Osteocyte (in vitro differentiated cells): ENCODE results near the gene LPIN1. TPM values are rescaled to one million over a fixed set of nuclear protein-coding genes. Genes with fewer than 3 reads are reported as not detected.

Experiments used
- DNase-seq: peaks from one replicate; pipeline ENCODE4 v3.0.0; 2021; ENCODE audit warnings: mixed read lengths; ENCODE audit not compliant: unreplicated experiment; ENCODE audit errors: extremely low spot score
- H3K27ac Mint-ChIP-seq: one replicate; pipeline ENCODE4 v1.8.0; 2021; ENCODE audit warnings: mild to moderate bottlenecking, mixed read lengths; ENCODE audit not compliant: unreplicated experiment
- H3K27me3 Mint-ChIP-seq: one replicate; pipeline ENCODE4 v1.8.0; 2021; ENCODE audit warnings: mixed read lengths; ENCODE audit not compliant: unreplicated experiment
- H3K36me3 Mint-ChIP-seq: one replicate; pipeline ENCODE4 v1.8.0; 2021; ENCODE audit warnings: mixed read lengths; ENCODE audit not compliant: unreplicated experiment
- H3K4me1 Mint-ChIP-seq: one replicate; pipeline ENCODE4 v1.8.0; 2021; ENCODE audit warnings: mixed read lengths; ENCODE audit not compliant: unreplicated experiment
- H3K4me3 Mint-ChIP-seq: one replicate; pipeline ENCODE4 v1.8.0; 2021; ENCODE audit warnings: mild to moderate bottlenecking, moderate library complexity, mixed read lengths; ENCODE audit not compliant: unreplicated experiment
- H3K9me3 Mint-ChIP-seq: one replicate; pipeline ENCODE4 v1.8.0; 2021; ENCODE audit warnings: mixed read lengths; ENCODE audit not compliant: unreplicated experiment
- total RNA-seq: library from RNA; stranded (reverse); gene quantifications from 2 replicates; pipeline ENCODE4 v1.2.1, GENCODE V29; 2021
- TF ChIP-seq, protein P1 (sequence below): fragments of 200-600 bp; sonication (generic); IDR thresholded peaks from 2 replicates; pipeline ENCODE4 v1.5.0; 2021; ENCODE audit warnings: antibody characterized with exemption, mild to moderate bottlenecking, moderate library complexity

The LPIN1 gene
- total RNA-seq, 1 donor from 2014 or later, result 26.7 TPM

- Mint-ChIP-seq H3K4me1 (peaks cover 7% of the 10 kb centered on the region), H3K9me3 (peaks cover 5% of the 10 kb centered on the region), H3K4me3 (no peak overlapping the region), H3K27ac (no peak overlapping the region), H3K27me3 (peaks cover 18% of the 10 kb centered on the region), H3K36me3 (no peaks in the 10 kb centered on the region)
- TF ChIP-seq, protein P1, sequence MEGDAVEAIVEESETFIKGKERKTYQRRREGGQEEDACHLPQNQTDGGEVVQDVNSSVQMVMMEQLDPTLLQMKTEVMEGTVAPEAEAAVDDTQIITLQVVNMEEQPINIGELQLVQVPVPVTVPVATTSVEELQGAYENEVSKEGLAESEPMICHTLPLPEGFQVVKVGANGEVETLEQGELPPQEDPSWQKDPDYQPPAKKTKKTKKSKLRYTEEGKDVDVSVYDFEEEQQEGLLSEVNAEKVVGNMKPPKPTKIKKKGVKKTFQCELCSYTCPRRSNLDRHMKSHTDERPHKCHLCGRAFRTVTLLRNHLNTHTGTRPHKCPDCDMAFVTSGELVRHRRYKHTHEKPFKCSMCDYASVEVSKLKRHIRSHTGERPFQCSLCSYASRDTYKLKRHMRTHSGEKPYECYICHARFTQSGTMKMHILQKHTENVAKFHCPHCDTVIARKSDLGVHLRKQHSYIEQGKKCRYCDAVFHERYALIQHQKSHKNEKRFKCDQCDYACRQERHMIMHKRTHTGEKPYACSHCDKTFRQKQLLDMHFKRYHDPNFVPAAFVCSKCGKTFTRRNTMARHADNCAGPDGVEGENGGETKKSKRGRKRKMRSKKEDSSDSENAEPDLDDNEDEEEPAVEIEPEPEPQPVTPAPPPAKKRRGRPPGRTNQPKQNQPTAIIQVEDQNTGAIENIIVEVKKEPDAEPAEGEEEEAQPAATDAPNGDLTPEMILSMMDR, result no peak
- no peak for DNase-seq
Observed at GRCh38 chr2:11710632-11711353, 35.6 kb upstream of the LPIN1 start.

GRCh38 chr2:11711354-11711716 lies 35.1 kb upstream of the LPIN1 start:
- Mint-ChIP-seq H3K27me3 (peaks cover 23% of the 10 kb centered on the region), H3K27ac (no peak overlapping the region), H3K36me3 (no peaks in the 10 kb centered on the region), H3K9me3 (peaks cover under 1% of the 10 kb centered on the region), H3K4me3 (no peak overlapping the region), H3K4me1 (peaks cover 7% of the 10 kb centered on the region)
- TF ChIP-seq, protein P1, result no peak
- no peak for DNase-seq

DNA sequence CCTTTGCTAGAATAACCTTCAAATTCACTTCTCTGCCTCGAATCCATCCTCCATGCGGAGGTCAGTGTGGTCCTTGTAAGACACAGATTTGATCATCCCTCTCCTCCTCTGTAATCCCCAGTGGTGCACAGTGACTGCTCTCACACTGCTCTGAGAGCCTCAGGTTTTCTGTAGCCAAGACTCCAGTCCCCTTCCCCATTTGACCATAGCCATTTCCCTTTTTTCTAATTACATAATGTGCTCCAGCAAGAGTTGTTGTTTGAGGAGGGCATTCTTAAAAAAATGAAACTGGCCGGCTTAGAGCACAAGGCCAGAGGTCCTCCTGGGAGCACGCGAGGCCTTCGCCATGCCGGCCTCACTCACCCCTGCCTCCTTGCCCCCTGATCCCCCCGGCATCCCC lies 34.7 kb upstream of the LPIN1 start:
- peaks cover 24% of the 10 kb centered on the region for H3K27me3 Mint-ChIP-seq
- H3K9me3 Mint-ChIP-seq, result no peaks in the 10 kb centered on the region
- H3K4me3 Mint-ChIP-seq, result no peak overlapping the region
- TF ChIP-seq, protein P1, result no peak
- DNase-seq, result no peak
- peaks cover 9% of the 10 kb centered on the region for H3K4me1 Mint-ChIP-seq
- no peak overlapping the region for H3K27ac Mint-ChIP-seq
- no peaks in the 10 kb centered on the region for H3K36me3 Mint-ChIP-seq

GRCh38 chr2:11712866-11713265 lies 33.6 kb upstream of the LPIN1 start:
- DNase-seq, result no peak
- Mint-ChIP-seq H3K4me1 (peaks cover 13% of the 10 kb centered on the region), H3K27ac (no peak overlapping the region), H3K27me3 (peaks cover 33% of the 10 kb centered on the region), H3K9me3 (no peaks in the 10 kb centered on the region), H3K36me3 (no peaks in the 10 kb centered on the region), H3K4me3 (no peak overlapping the region)
- TF ChIP-seq, protein P1, result no peak

GRCh38 chr2:11713815-11714214 lies 32.6 kb upstream of the LPIN1 start:
- TF ChIP-seq, protein P1, result no peak
- DNase-seq, result no peak
- H3K27me3 Mint-ChIP-seq, result peaks cover 42% of the 10 kb centered on the region
- no peaks in the 10 kb centered on the region for H3K9me3 Mint-ChIP-seq
- peaks cover 13% of the 10 kb centered on the region for H3K4me1 Mint-ChIP-seq
- H3K27ac Mint-ChIP-seq, result no peak overlapping the region
- H3K4me3 Mint-ChIP-seq, result no peak overlapping the region
- no peaks in the 10 kb centered on the region for H3K36me3 Mint-ChIP-seq
